GM19455 (cell line): Measurements from ENCODE around the gene NFYB.
"Not testable (repeated sequence)": the region's sequence is repeated elsewhere in the genome, so short reads cannot be mapped to it uniquely, and the experiment has no call there.

Experiments used
- ATAC-seq: cut with Tn5 transposase; IDR thresholded peaks from one replicate; pipeline ENCODE4 v1.9.1; 2021; ENCODE audit not compliant: unreplicated experiment

Gene NFYB

GRCh38 chr12:104137902-104138796, at the start of gene NFYB:
Gene NFYB, minus strand, starts transcription at chr12:104138210. Its CDS starts 2,757 bp downstream, at chr12:104135453.
- peak; percentile 97 for ATAC-seq

- no peak for ATAC-seq
Observed at GRCh38 chr12:104187446-104188155, 49.6 kb upstream of the NFYB start.

GRCh38 chr12:104183443-104183842, 45.4 kb upstream of the NFYB start:
- ATAC-seq, result no peak

GRCh38 chr12:104182621-104183378, 44.8 kb upstream of the NFYB start:
- no peak for ATAC-seq

GRCh38 chr12:104182144-104182543, 44.1 kb upstream of the NFYB start:
- ATAC-seq, result no peak

GRCh38 chr12:104181313-104181712, 43.3 kb upstream of the NFYB start:
- no peak for ATAC-seq

GRCh38 chr12:104180374-104180773, 42.4 kb upstream of the NFYB start:
- ATAC-seq, result no peak

GRCh38 chr12:104177663-104178501, 39.9 kb upstream of the NFYB start:
- no peak for ATAC-seq

- ATAC-seq, result no peak
Observed at GRCh38 chr12:104177336-104177662, 39.3 kb upstream of the NFYB start.

GRCh38 chr12:104175726-104176247, 37.8 kb upstream of the NFYB start:
- ATAC-seq, result no peak

GRCh38 chr12:104173804-104174203, 35.8 kb upstream of the NFYB start:
- not testable (repeated sequence) for ATAC-seq

- no peak for ATAC-seq
Observed at GRCh38 chr12:104172570-104172947, 34.5 kb upstream of the NFYB start.

- no peak for ATAC-seq
Observed at GRCh38 chr12:104171785-104172569, 34.0 kb upstream of the NFYB start.

- no peak for ATAC-seq
Observed at GRCh38 chr12:104168596-104168995, 30.6 kb upstream of the NFYB start.

GRCh38 chr12:104167519-104168458, 29.8 kb upstream of the NFYB start:
- ATAC-seq, result no peak

- ATAC-seq, result no peak
Observed at GRCh38 chr12:104166465-104166864, 28.5 kb upstream of the NFYB start.

GRCh38 chr12:104165801-104166200, 27.8 kb upstream of the NFYB start:
- ATAC-seq, result no peak

GRCh38 chr12:104164634-104165033, 26.6 kb upstream of the NFYB start:
- ATAC-seq, result no peak

- ATAC-seq, result no peak
Observed at GRCh38 chr12:104163631-104164030, 25.6 kb upstream of the NFYB start.
